ENCODE measurements around the gene TMEM143.

Gene TMEM143

DNA sequence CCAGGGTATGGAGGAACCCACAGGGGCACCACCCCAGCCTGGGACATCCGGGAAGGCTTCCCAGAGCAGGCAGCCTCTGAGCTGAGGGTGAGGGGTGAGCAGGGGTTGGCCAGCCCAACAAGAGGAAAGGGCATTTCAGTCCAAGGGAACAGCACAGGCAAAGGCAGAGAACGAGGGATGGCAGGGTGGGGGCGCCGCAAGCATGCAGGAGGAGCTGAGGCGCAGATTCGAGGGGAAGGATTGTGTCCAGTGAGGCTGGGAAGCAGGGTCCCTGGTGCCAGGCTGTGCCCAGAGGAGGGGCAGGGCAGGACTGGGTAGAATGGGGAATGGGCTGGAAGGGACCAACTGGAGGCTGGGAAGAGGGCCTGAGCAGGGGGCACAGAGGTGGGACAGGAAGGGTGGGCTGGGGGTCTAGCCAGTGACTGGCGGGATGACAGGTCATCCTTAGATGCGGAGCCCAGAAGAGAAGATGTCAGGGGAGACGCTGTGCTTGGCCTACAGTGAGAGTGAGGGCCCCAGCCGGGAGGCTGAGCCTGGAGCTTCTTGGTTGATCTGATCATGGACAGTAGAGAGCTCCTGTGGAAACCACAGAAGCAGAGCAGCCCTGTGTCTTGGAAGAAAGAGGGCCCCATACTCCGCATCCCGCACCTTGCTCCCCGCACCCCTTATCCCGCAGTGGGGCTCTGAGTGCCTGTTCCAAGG lies 24.8 kb downstream of the TMEM143 start:
- H3K27me3 ChIP-seq (ENCODE audit: low read depth), result no peaks in the 10 kb centered on the region
- no peaks in the 10 kb centered on the region for H3K9me3 ChIP-seq
- no peak overlapping the region for H3K4me3 ChIP-seq
- in situ Hi-C loops (cut with MboI; ENCODE audit: low sequenced_read_pairs), result no loop called here
- H3K36me3 ChIP-seq (replicated peaks), result no peaks in the 10 kb centered on the region
- no peak for DNase-seq (ENCODE audit: low spot score in 2 of 2)
- H3K4me1 ChIP-seq, result peaks cover 2% of the 10 kb centered on the region; the same call in 1 of the 2 replicates

DNA sequence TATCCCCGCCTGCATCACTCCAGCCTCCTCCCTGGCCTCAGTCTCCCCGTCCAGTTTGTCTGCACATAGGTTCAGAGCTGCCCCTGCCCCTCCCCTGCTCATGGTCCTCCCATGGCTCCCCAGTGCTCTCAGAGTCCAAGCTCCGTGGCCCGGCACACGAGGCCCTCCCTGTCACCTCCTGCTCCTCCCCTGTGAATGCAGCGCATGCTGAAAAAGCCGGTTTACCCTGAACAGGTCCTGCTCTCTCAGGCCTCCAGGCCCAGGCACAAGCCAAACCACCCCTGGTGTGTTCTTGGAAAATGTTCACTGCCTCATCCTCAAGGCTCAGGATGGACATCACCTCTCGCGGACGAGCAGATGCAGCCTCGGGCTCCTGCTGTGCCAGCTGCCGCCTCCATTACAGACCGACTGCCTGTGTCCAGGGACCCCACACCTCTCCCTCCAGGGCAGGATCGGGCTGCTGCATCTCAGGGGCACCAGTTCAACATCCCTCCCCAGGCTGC lies 25.4 kb downstream of the TMEM143 start:
- in situ Hi-C loops (cut with MboI; ENCODE audit: low sequenced_read_pairs), result no loop called here
- DNase-seq (ENCODE audit: low spot score in 2 of 2), result no peak
- Histone ChIP-seq H3K9me3 (no peaks in the 10 kb centered on the region), H3K4me1 (peaks cover 6% of the 10 kb centered on the region), H3K4me3 (no peak overlapping the region), H3K36me3 (replicated peaks) (no peaks in the 10 kb centered on the region), H3K27me3 (ENCODE audit: low read depth) (no peaks in the 10 kb centered on the region)

DNA sequence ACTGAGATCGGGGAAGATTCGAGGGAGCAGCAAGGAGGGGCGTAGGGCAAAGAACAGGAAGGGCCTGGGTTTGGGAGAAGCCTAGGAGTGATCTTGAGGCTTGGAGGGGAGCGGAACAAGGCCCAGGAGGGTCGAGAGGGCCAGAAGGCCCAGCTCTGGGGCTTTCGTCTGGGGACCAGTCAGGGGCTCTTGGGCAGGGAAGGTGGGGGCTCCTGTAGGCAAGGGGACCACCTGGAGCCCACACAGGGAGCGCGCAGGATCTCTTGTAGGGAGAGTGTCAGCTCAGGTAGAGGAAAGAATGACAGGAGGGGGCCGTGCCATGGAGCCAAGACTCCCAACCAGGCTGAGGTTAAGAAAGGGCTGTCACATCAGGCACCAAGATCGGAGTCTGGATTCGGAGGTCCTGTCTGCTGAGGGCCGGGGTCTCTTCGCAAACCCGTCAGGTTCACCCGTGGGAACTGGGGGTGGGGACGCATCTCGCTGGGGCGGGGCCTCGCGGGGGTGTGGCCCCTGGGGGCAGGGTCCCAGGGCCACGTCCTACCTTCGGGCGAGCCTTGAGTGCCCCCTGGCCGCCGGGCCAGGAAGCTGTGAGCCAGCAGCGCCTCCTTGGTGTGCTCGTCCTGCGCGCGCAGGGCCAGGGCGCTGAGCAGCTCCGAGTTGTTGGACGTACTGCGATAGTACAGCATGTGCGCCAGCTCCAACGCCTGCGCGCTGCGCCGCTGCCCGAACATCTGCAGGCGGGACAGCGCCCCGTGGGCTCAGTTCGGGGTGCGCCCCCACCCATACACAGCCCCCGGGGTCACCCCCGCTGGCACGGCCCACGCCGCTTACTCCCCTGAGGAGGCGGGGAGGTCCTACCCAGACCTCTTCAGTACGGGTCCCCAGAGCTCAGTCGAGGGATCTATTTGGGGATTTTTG lies 30.0 kb downstream of the TMEM143 start:
- Histone ChIP-seq H3K27me3 (ENCODE audit: low read depth) (no peaks in the 10 kb centered on the region), H3K36me3 (replicated peaks) (no peaks in the 10 kb centered on the region), H3K9me3 (no peaks in the 10 kb centered on the region), H3K4me3 (peak overlapping the region; percentile 38), H3K4me1 (peaks cover 16% of the 10 kb centered on the region)
- peak; percentile 87 to 94 for DNase-seq (ENCODE audit: low spot score in 2 of 2)
- in situ Hi-C loops (cut with MboI; ENCODE audit: low sequenced_read_pairs), result no loop called here

DNA sequence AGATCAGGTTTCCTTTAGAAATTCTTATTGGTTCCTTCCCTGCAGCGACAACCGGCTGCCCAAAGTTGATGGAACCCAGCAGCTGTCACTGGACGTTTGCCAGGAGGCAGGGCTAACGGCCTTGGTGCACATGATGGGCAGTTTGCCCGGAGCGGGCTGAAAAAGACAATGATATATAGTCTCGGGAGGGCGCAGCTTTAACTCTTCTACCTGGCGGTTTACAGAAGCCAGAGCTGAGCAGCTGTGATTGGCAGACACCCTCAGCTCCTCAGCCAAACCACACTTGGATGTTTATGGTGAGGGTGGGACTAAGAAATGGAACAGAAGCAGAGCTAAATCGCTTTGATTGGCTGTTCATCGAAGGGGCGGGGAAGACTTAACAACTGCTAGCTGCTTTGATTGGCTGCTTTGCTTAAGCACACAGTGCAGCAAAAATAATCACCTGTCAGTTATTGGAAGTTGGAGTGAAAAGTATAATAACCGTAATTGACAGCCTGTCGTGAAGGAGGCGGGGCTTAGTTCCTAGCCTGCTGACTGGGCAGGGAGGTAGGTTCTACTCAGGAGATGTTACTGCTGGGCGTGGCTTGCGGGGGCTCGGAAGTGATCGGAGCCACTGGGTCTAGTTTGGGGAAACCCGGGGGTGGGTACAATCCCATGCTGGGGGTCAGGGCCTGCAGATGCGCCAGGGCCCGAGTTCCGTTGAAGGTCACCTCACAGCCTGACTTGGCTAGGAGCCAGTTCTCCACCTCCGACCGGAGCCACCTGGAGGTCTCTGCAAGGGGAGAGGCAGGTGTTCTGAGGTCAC lies 30.9 kb downstream of the TMEM143 start:
- no peaks in the 10 kb centered on the region for H3K9me3 ChIP-seq
- H3K27me3 ChIP-seq (ENCODE audit: low read depth), result no peaks in the 10 kb centered on the region
- peak; percentile 97 to 100 for DNase-seq (ENCODE audit: low spot score in 2 of 2)
- H3K36me3 ChIP-seq (replicated peaks), result no peaks in the 10 kb centered on the region
- H3K4me1 ChIP-seq, result peaks cover 16% of the 10 kb centered on the region
- in situ Hi-C loops (cut with MboI; ENCODE audit: low sequenced_read_pairs), result no loop called here
- H3K4me3 ChIP-seq, result peak overlapping the region; percentile 38

GRCh38 chr19:48332351-48332661 lies 31.4 kb downstream of the TMEM143 start:
- no peak for DNase-seq (ENCODE audit: low spot score in 2 of 2)
- Histone ChIP-seq H3K36me3 (replicated peaks) (no peaks in the 10 kb centered on the region), H3K9me3 (no peaks in the 10 kb centered on the region), H3K27me3 (ENCODE audit: low read depth) (no peaks in the 10 kb centered on the region), H3K4me1 (peaks cover 16% of the 10 kb centered on the region), H3K4me3 (peak overlapping the region; percentile 11)
- in situ Hi-C loops (cut with MboI; ENCODE audit: low sequenced_read_pairs), result no loop called here

DNA sequence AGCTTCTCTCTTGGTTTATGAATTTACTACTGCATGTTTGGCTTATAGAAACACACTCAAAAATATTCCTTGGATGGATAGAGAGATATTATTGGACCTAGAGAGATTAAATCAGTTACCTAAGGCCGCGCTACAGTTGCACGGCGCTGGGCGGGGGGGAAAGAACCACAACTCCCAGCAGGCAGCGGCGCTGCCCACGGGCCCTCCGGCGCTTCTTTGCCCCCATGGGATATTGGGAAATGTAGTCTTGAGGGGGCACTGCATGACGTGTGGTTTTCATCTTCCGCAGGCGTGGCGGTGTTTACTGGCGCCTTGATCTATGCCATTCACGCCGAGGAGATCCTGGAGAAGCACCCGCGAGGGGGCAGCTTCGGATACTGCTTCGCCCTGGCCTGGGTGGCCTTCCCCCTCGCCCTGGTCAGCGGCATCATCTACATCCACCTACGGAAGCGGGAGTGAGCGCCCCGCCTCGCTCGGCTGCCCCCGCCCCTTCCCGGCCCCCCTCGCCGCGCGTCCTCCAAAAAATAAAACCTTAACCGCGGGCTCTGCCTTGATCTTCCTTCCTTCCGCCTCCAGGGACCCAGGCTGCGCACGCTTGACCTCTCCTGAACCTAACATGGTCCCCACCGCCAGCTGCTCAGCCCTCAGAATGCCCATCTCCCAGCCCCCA lies 33.6 kb downstream of the TMEM143 start:
- Histone ChIP-seq H3K27me3 (ENCODE audit: low read depth) (no peaks in the 10 kb centered on the region), H3K4me1 (peaks cover 22% of the 10 kb centered on the region), H3K9me3 (no peaks in the 10 kb centered on the region), H3K36me3 (replicated peaks) (no peaks in the 10 kb centered on the region), H3K4me3 (peak overlapping the region; percentile 25)
- in situ Hi-C loops (cut with MboI; ENCODE audit: low sequenced_read_pairs), result no loop called here
- peak; percentile 92 to 95 for DNase-seq (ENCODE audit: low spot score in 2 of 2)

GRCh38 chr19:48329167-48329891 lies 34.4 kb downstream of the TMEM143 start:
- Histone ChIP-seq H3K4me3 (no peak overlapping the region), H3K27me3 (ENCODE audit: low read depth) (no peaks in the 10 kb centered on the region), H3K9me3 (no peaks in the 10 kb centered on the region), H3K4me1 (peaks cover 22% of the 10 kb centered on the region), H3K36me3 (replicated peaks) (no peaks in the 10 kb centered on the region)
- DNase-seq (ENCODE audit: low spot score in 2 of 2), result peak in 1 of 2 experiments; percentile 45
- in situ Hi-C loops (cut with MboI; ENCODE audit: low sequenced_read_pairs), result no loop called here

DNA sequence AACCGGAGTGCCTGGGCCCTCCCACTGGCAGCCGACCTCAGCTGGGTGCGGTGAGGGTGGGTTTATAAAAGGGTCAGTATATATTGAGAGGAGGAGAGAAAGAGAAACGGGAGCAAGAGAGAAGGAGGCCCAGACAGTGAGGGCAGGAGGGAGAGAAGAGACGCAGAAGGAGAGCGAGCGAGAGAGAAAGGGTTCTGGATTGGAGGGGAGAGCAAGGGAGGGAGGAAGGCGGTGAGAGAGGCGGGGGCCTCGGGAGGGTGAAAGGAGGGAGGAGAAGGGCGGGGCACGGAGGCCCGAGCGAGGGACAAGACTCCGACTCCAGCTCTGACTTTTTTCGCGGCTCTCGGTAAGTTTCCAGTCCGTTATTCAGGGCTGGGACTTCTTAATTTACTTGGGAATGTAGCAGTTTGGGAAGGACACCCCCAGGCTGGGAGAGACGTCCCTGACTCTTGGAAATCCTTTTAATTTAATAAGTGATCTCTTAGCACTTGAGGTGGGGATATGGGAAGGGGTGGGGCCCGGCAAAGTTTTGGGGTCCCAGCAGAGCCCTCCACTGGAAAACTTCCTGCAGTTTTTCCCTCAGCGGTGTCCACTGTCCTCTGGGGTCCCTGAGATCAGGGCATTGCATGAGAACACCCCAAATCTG lies 38.4 kb downstream of the TMEM143 start, which contains the start of gene EMP3:
EMP3 (plus strand) TSS at position 288 of the 646 bp plus-strand sequence. CDS start 1,293 bp downstream, outside the sequence.
- in situ Hi-C loops (cut with MboI; ENCODE audit: low sequenced_read_pairs), result no loop called here
- no peaks in the 10 kb centered on the region for H3K27me3 ChIP-seq (ENCODE audit: low read depth)
- peaks cover 17% of the 10 kb centered on the region for H3K4me1 ChIP-seq
- peak; percentile 83 to 92 for DNase-seq (ENCODE audit: low spot score in 2 of 2)
- H3K36me3 ChIP-seq (replicated peaks), result no peaks in the 10 kb centered on the region
- peak within 1 kb of the TSS; percentile 36 for H3K4me3 ChIP-seq
- no peaks in the 10 kb centered on the region for H3K9me3 ChIP-seq

DNA sequence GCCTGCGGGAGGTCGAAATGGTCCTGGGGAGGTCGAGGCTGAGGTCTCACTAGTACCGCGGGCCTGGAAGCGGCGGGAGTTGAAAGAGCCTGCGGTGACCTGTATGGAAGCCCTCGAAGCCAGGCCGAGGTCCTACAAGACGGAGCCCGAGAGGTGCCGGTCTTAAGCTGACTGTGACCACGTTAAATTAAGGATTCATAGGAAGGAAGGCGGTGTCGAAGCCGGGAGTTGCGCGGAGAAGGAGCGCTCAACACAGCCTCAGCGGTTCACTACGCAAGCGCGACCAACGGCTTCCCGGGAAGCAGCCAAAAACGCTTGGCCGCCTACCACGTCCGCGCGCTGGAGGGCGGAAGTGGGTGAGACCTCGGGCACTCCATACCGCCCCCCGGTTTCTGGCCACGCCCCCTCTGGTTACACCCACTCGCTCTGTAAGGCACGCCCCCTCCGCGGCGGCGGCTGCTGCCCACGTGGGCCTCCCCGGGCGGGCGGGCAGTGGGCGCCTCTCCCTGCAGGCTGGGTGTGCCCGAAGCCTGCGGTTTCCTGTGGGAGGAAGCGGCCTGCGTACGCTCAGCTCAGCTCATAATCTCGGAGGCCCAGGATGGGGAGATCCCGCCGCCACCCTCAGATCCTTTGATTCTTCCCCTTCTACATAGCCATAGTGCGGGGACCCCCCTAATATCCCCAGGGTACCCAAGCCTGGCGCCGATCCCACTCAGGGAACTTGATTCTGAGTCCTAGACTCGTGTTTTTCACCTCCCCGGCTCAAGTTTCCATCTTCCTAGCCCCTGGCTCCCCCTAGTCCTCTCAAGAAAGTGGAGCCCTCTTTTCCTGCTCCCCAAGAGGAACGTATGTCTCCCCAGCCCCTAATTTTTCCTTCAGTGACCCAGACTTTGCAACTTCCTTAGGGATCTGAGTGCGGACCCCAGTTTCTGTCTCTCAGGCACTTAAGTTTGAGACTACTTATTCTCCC lies 41.8 kb downstream of the TMEM143 start:
- peaks cover 14% of the 10 kb centered on the region for H3K4me1 ChIP-seq
- no peaks in the 10 kb centered on the region for H3K36me3 ChIP-seq (replicated peaks)
- peak; percentile 90 to 99 for DNase-seq (ENCODE audit: low spot score in 2 of 2)
- no peaks in the 10 kb centered on the region for H3K9me3 ChIP-seq
- in situ Hi-C loops (cut with MboI; ENCODE audit: low sequenced_read_pairs), result no loop called here
- H3K4me3 ChIP-seq, result peak overlapping the region; percentile 33
- no peaks in the 10 kb centered on the region for H3K27me3 ChIP-seq (ENCODE audit: low read depth)

GRCh38 chr19:48321372-48321621 lies 42.4 kb downstream of the TMEM143 start:
- Histone ChIP-seq H3K36me3 (replicated peaks) (no peaks in the 10 kb centered on the region), H3K4me1 (peaks cover 14% of the 10 kb centered on the region), H3K27me3 (ENCODE audit: low read depth) (no peaks in the 10 kb centered on the region), H3K4me3 (peak overlapping the region; percentile 33), H3K9me3 (no peaks in the 10 kb centered on the region)
- in situ Hi-C loops (cut with MboI; ENCODE audit: low sequenced_read_pairs), result no loop called here
- peak; percentile 95 to 100 for DNase-seq (ENCODE audit: low spot score in 2 of 2)

DNA sequence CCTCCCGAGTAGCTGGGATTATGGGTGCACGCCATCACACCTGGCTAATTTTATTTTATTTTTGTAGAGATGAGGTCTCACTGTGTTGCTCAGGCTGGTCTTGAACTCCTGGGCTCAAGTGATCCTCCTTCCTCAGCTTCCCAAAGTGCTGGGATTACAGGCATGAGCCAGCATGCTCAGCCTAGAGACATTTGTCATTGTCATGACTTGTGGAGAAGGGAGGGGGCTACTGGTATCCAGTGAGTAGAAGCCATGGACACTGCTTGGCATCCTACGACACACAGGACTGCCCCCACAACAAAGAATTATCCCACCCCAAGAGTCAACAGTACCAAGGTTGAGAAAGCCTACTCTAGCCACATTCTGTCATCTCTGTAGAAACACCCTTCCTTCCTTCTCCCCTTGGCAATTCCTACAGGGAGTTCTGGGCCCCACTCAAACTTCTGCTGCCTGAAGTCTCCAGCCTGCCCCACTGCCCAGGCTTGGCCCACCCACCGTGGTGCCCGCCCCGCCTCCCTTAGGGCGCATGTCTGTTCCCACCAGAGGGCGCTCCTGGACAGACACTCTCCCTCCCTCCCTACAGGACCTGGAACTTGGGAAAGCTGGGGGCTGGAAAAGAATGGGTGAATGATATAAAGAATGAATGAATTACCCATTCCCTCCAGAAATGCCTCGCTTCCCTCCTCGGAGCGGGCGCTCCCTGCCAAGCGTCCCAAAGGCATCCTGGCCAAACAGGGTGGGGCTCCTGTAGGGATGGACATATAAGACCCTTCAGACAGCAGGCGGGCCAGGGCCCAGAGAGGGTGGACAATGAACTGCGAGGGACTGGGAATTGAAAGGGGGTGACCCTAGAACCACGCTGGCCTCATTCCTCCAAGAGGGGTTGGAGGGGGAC lies 43.8 kb downstream of the TMEM143 start:
- H3K4me1 ChIP-seq, result peaks cover 8% of the 10 kb centered on the region
- in situ Hi-C loops (cut with MboI; ENCODE audit: low sequenced_read_pairs), result loop anchor here (10.0 kb wide), 1 partner anchor 265 kb away; no protein-coding TSS in a partner anchor
- no peak overlapping the region for H3K4me3 ChIP-seq
- no peaks in the 10 kb centered on the region for H3K27me3 ChIP-seq (ENCODE audit: low read depth)
- H3K36me3 ChIP-seq (replicated peaks), result no peaks in the 10 kb centered on the region
- no peaks in the 10 kb centered on the region for H3K9me3 ChIP-seq
- peak; percentile 58 to 94 for DNase-seq (ENCODE audit: low spot score in 2 of 2)
